ENCODE data around the gene CRTC1.

GRCh38 chr19:18653853-18654252 is 29.6 kb upstream of the CRTC1 start:
- TF ChIP-seq, protein P1, sequence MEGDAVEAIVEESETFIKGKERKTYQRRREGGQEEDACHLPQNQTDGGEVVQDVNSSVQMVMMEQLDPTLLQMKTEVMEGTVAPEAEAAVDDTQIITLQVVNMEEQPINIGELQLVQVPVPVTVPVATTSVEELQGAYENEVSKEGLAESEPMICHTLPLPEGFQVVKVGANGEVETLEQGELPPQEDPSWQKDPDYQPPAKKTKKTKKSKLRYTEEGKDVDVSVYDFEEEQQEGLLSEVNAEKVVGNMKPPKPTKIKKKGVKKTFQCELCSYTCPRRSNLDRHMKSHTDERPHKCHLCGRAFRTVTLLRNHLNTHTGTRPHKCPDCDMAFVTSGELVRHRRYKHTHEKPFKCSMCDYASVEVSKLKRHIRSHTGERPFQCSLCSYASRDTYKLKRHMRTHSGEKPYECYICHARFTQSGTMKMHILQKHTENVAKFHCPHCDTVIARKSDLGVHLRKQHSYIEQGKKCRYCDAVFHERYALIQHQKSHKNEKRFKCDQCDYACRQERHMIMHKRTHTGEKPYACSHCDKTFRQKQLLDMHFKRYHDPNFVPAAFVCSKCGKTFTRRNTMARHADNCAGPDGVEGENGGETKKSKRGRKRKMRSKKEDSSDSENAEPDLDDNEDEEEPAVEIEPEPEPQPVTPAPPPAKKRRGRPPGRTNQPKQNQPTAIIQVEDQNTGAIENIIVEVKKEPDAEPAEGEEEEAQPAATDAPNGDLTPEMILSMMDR (IDR thresholded peaks at IDR 0.05; ENCODE audit: borderline replicate concordance, extremely low read depth, low read length, poor library complexity, severe bottlenecking), result no peak
- TF ChIP-seq EZH2 (IDR thresholded peaks at IDR 0.05; ENCODE audit: borderline replicate concordance, low read depth, low read length, severe bottlenecking), result no peak
